HG03575 (cell line): ENCODE data around the gene PKP3.
"Not testable (repeated sequence)": the region's sequence is repeated elsewhere in the genome, so short reads cannot be mapped to it uniquely, and the experiment has no call there.

Experiments used
- ATAC-seq: cut with Tn5 transposase; IDR thresholded peaks from one replicate; pipeline ENCODE4 v1.9.1; 2021; ENCODE audit not compliant: unreplicated experiment, insufficient number of reproducible peaks, low FRiP score; ENCODE audit errors: extremely low read depth

The PKP3 gene

GRCh38 chr11:391117-392017 lies 2.6 kb upstream of the PKP3 start:
- no peak for ATAC-seq

GRCh38 chr11:392102-392777 lies 1.8 kb upstream of the PKP3 start:
- ATAC-seq: no peak

GRCh38 chr11:393219-394033 lies 583 bp upstream of the PKP3 start:
- ATAC-seq: no peak

- ATAC-seq: no peak
These were observed 1.0 kb downstream of the PKP3 start for GRCh38 chr11:394858-395655.

- no peak for ATAC-seq
These were observed 1.9 kb downstream of the PKP3 start for GRCh38 chr11:395866-396265.

GRCh38 chr11:396511-396947 lies 2.5 kb downstream of the PKP3 start:
- ATAC-seq: no peak

GRCh38 chr11:396948-397548 lies 3.0 kb downstream of the PKP3 start:
- ATAC-seq: no peak

GRCh38 chr11:398826-399225 lies 4.8 kb downstream of the PKP3 start:
- no peak for ATAC-seq

GRCh38 chr11:399731-400211 lies 5.8 kb downstream of the PKP3 start:
- ATAC-seq: no peak

- no peak for ATAC-seq
These were observed 6.3 kb downstream of the PKP3 start for GRCh38 chr11:400241-400689.

- ATAC-seq: not testable (repeated sequence)
These were observed 7.2 kb downstream of the PKP3 start for GRCh38 chr11:401196-401595.

- no peak for ATAC-seq
These were observed 9.2 kb downstream of the PKP3 start for GRCh38 chr11:403021-403760.

- ATAC-seq: no peak
These were observed 9.9 kb downstream of the PKP3 start for GRCh38 chr11:403761-404431.

- ATAC-seq: no peak
These were observed 10.7 kb downstream of the PKP3 start for GRCh38 chr11:404551-405264.

- ATAC-seq: no peak
These were observed 11.4 kb downstream of the PKP3 start for GRCh38 chr11:405323-405953.
